ENCODE data around the gene SLC26A9. TPM values are rescaled to one million over a fixed set of nuclear protein-coding genes. Genes with fewer than 3 reads are reported as not detected.

Gene SLC26A9
- total RNA-seq, 1 donor from 2014 or later: not detected

GRCh38 chr1:205870236-205870635 lies 73.0 kb downstream of the SLC26A9 start:
- no peak overlapping the region for H3K27ac Mint-ChIP-seq (ENCODE audit: unreplicated experiment)
- TF ChIP-seq, protein P1, sequence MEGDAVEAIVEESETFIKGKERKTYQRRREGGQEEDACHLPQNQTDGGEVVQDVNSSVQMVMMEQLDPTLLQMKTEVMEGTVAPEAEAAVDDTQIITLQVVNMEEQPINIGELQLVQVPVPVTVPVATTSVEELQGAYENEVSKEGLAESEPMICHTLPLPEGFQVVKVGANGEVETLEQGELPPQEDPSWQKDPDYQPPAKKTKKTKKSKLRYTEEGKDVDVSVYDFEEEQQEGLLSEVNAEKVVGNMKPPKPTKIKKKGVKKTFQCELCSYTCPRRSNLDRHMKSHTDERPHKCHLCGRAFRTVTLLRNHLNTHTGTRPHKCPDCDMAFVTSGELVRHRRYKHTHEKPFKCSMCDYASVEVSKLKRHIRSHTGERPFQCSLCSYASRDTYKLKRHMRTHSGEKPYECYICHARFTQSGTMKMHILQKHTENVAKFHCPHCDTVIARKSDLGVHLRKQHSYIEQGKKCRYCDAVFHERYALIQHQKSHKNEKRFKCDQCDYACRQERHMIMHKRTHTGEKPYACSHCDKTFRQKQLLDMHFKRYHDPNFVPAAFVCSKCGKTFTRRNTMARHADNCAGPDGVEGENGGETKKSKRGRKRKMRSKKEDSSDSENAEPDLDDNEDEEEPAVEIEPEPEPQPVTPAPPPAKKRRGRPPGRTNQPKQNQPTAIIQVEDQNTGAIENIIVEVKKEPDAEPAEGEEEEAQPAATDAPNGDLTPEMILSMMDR (IDR thresholded peaks at IDR 0.05): no peak

More at GRCh38 chr1:205870236-205870635, 73.0 kb downstream of the SLC26A9 start:
- Mint-ChIP-seq H3K27me3 (ENCODE audit: low read depth) (no peaks in the 10 kb centered on the region), H3K36me3 (ENCODE audit: low read depth) (no peaks in the 10 kb centered on the region), H3K4me3 (ENCODE audit: unreplicated experiment) (no peak overlapping the region), H3K9me3 (ENCODE audit: low read depth) (no peaks in the 10 kb centered on the region), H3K4me1 (ENCODE audit: low read depth) (no peaks in the 10 kb centered on the region)
- no peak for DNase-seq (ENCODE audit: low spot score)

Other genes starting within 250 kb of the SLC26A9 start
- gene NUCKS1, start 193.3 kb downstream of the SLC26A9 start, total RNA-seq: 189 to 223 TPM (median 203 TPM) in 3 replicates
- 17.6 to 27.4 TPM (median 25.5 TPM) in 3 replicates for gene RAB29, start 168.0 kb downstream of the SLC26A9 start, total RNA-seq
- 21.8 to 23.6 TPM (median 23.5 TPM) in 3 replicates for gene SLC41A1, start 130.3 kb downstream of the SLC26A9 start, total RNA-seq
- not detected in 3 replicates for gene PM20D1, start 93.3 kb downstream of the SLC26A9 start, total RNA-seq
- gene RAB7B, start 59.9 kb upstream of the SLC26A9 start, total RNA-seq: 3.5 to 4.5 TPM (median 4.4 TPM) in 3 replicates
- not detected in 3 replicates for gene CTSE, start 80.4 kb upstream of the SLC26A9 start, total RNA-seq
- gene RHEX, start 109.7 kb upstream of the SLC26A9 start, total RNA-seq: not detected in 3 replicates
- not detected in 3 replicates for gene AVPR1B, start 173.9 kb upstream of the SLC26A9 start, total RNA-seq